Kidney epithelial cell (primary cell): ENCODE measurements around the gene FAN1. TPM values are rescaled to one million over a fixed set of nuclear protein-coding genes. Genes with fewer than 3 reads are reported as not detected.
"Not testable (repeated sequence)": the region's sequence is repeated elsewhere in the genome, so short reads cannot be mapped to it uniquely, and the experiment has no call there.

ENCODE experiments used
- DNase-seq: peaks from one replicate; pipeline ENCODE4 v3.0.0-alpha.2; 2010; ENCODE audit warnings: low read depth
- H3K27me3 ChIP-seq: 2 replicates; pipeline ENCODE4 v1.6.0; 2011; ENCODE audit warnings: low read length; ENCODE audit not compliant: control insufficient read depth, insufficient read depth
- H3K36me3 ChIP-seq: 2 replicates; pipeline ENCODE4 v1.5.1; 2011; ENCODE audit warnings: low read length; ENCODE audit not compliant: control insufficient read depth, insufficient read depth
- H3K4me3 ChIP-seq: 2 replicates; pipeline ENCODE4 v1.5.1; 2011; ENCODE audit warnings: low read depth, mild to moderate bottlenecking, control low read depth, low read length
- CTCF ChIP-seq: IDR thresholded peaks from 2 replicates; pipeline ENCODE4 v1.5.1; 2011; ENCODE audit warnings: mild to moderate bottlenecking, moderate library complexity, low read length, control low read depth, inconsistent platforms; ENCODE audit not compliant: insufficient read depth, poor library complexity, severe bottlenecking
- total RNA-seq: library from RNA; depleted of rRNA; stranded (reverse); fragments of >200 nt; gene quantifications from 2 replicates; pipeline ENCODE4 v1.2.3, GENCODE V29; 2015

Gene FAN1
- total RNA-seq, 1 donor from 2014 or later, result 12.1 TPM

- DNase-seq, result no peak
- TF ChIP-seq CTCF, result no peak
- H3K36me3 ChIP-seq, result no peaks in the 10 kb centered on the region
- H3K27me3 ChIP-seq, result no peaks in the 10 kb centered on the region
- H3K4me3 ChIP-seq, result no peak overlapping the region
Measured at GRCh38 chr15:30878515-30878914, 25.2 kb upstream of the FAN1 start.

- TF ChIP-seq CTCF, result no peak
- Histone ChIP-seq H3K27me3 (no peaks in the 10 kb centered on the region), H3K36me3 (no peaks in the 10 kb centered on the region), H3K4me3 (no peak overlapping the region)
- DNase-seq, result no peak
Measured at GRCh38 chr15:30882849-30883433, 20.8 kb upstream of the FAN1 start.

- H3K27me3 ChIP-seq, H3K36me3 ChIP-seq, H3K4me3 ChIP-seq, DNase-seq: not testable (repeated sequence)
Measured at GRCh38 chr15:30883666-30884065, 20.0 kb upstream of the FAN1 start.

- TF ChIP-seq CTCF, result no peak
- DNase-seq, result no peak
Measured at GRCh38 chr15:30885814-30886213, 17.9 kb upstream of the FAN1 start.

GRCh38 chr15:30889196-30889595 is 14.5 kb upstream of the FAN1 start:
- Histone ChIP-seq H3K36me3 (no peaks in the 10 kb centered on the region), H3K27me3 (no peaks in the 10 kb centered on the region), H3K4me3 (no peak overlapping the region)
- no peak for DNase-seq
- no peak for TF ChIP-seq CTCF

More at GRCh38 chr15:30885814-30886213, 17.9 kb upstream of the FAN1 start:
- Histone ChIP-seq H3K27me3 (no peaks in the 10 kb centered on the region), H3K4me3 (no peak overlapping the region), H3K36me3 (no peaks in the 10 kb centered on the region)

GRCh38 chr15:30895461-30896210 is 8.1 kb upstream of the FAN1 start:
- no peak for DNase-seq
- TF ChIP-seq CTCF, result no peak

More at GRCh38 chr15:30895461-30896210, 8.1 kb upstream of the FAN1 start:
- Histone ChIP-seq H3K4me3 (no peak overlapping the region), H3K36me3 (no peaks in the 10 kb centered on the region), H3K27me3 (no peaks in the 10 kb centered on the region)
